Measurements from ENCODE around the gene MROH9.

MROH9 gene

DNA sequence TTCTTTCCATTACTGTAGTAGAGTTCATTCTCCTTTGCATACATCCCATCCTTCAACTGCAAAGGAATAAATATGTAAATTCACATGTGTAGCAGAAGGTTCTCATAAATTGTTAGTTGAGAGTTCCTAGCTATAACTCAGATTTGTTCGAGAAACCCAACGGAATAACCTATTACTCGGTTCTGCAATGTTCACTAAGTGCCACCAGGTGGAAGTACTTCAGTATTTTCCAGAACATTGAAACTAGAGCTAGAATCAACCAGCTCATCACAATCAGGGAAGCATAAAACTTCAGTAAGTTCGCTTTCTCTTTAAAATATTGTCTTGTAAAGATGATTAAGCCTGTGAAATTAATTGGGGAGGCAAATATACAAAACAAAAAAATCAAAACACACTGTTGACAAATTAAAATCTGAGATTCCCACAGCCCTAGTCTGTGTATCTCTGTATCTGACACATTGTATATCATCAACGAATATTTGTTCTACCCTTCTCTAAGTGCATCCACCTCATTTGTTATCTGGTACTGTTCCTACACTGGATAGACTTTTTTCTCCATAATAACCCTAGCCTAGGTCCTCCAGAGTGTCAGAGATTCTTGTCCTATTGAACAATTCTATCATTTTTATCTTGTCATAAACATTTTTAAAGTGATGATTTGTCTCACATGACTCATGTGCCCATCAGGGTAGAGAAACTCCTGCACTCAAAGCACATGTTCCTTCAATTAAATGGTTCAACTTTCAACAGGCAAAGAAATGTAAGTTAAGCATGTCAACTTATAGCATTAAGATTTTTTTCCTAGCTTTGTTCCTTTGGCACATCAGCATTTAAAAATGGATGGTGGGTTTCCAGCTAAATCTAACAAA, 31.9 kb downstream of the MROH9 start:
- DNase-seq (ENCODE audit: low read depth in 3 of 3), result no peak

DNA sequence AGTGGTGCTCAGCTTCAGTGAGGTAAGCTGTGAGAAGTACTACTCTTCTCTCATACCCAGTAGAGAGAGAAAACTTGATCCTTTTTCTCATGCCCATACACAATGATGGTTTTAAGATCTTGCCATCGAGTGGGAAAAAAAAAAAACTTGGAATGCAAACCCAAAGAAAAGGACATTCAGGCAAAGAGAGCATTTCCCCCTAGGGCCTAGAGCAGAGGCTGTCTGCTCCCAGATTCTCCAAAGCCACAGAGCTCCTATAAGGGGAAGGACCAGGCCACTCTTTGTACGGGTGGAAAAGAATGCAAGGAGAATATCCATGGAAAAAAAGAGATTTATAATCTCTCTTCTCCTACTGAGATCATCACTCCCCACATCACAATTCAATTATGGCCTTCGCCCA, 34.9 kb downstream of the MROH9 start:
- no peak for DNase-seq (ENCODE audit: low read depth in 3 of 3)

DNA sequence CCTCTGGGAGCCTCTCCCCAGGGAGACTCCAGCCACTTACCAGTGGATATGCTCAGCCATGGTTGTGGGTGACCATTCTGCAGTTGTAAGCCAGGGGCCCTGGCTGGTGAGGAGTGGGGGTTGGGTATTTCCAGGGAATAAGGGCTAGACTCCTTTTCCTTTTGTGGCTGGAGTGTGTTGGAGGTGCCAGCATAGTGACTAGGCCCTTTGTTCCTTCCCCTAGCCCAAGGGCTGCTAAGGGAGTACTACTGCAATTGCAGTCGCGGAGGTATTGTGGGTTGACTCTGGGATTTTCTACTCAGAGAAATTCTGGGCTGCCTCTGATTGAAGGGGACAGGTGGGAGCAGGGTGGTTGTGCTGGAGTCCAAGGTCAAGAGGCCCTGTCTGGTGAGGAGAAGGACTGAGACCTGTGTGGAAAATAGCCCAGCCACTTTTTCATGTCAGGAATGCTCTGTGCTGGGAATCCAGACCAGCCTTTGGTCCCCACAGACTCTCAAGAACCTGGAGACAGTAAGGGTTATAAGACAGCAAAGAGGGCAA, 43.1 kb downstream of the MROH9 start:
- no peak for DNase-seq (ENCODE audit: low read depth in 3 of 3)

DNA sequence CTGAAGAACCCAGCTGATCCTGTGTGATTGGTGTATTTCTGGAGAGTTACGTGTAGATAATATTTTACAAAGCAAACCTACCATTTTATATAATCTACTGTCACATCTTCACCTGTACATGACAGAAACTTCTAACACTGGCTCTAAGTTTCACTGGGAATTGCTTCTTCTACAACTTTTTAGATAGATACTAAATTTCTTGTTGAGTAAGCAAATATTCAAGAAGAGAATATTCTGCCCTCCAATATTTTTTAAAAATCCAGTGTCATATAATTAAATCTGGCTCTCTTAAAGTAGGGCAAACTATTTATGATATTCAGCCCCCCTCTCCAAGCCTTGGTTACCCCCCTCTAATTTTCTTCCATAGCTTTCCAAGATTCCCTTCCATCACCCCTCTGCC, 50.1 kb downstream of the MROH9 start:
- DNase-seq (ENCODE audit: low read depth in 3 of 3), result no peak

DNA sequence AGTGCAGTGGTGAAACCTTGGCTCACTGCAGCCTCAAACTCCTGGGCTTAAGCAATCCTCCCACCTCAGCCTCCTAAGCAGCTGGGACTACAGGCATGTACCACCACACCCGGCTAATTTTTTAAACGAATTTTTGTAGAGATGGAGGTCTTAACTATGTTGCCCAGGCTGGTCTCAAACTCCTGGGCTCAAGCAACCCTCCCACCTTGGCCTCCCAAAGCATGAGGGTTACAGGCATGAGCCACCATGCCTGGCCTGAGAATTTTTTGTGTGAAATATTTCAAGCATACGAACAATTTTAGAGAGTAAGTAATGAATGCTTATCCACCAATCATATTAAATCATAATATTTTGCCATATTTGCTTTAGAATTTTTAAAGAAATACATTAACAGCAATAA, 51.6 kb downstream of the MROH9 start:
- DNase-seq (ENCODE audit: low read depth in 3 of 3), result no peak

DNA sequence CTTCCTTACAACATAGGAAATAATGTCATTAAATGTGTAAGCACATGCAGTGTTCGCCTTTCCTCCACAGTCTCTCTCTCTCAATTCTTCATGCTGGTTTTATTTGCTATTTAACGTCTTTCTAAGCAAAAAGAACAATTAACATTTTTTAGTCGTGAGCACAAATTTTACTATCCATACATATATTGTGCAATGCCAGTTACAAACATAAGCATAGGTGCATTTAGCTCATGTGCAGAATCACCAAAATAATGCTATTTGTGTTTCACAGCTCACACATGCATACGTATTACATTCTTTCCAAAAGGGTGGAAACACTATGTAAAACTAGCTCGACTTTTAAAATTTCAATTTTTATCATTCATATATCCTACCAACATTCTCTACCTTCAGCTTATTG, 52.1 kb downstream of the MROH9 start:
- no peak for DNase-seq (ENCODE audit: low read depth in 3 of 3)

DNA sequence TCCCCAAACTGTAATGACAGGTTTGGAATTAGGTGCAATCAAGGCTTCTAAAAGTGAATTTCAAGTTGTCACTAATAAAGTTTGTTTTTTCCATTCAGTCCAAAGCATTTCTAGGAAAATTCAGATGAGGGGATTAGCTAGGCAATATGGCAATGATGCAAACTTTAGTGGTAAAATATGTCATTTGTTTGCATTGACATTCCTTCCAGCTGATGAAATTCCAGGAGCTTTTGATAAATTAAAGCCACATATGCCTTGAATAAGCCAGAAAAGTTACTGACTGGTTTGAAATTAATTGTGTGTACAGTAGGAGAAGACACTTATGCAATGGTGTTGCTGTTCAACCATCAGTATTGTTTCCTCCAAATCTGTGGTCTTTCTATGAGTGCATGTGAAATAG, 57.8 kb downstream of the MROH9 start:
- DNase-seq (ENCODE audit: low read depth in 3 of 3), result no peak

DNA sequence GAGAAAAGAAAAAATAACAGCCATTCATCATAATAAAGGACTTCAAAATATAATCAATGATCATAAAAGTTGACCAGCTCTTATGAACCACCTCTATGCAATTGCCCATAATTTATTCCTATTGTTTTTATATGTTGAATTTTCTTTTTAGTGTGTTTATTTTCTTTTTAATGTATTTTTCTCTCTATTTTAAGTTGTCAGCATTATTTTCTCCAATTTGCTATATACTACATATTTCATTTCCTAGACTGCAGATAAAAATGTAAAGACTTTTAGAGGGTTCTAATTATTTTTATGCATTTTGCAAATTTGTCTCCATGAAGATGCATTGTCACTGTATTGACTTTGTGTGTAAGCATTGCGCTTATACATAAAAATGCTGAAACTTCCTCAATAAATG, 58.4 kb downstream of the MROH9 start:
- no peak for DNase-seq (ENCODE audit: low read depth in 3 of 3)

DNA sequence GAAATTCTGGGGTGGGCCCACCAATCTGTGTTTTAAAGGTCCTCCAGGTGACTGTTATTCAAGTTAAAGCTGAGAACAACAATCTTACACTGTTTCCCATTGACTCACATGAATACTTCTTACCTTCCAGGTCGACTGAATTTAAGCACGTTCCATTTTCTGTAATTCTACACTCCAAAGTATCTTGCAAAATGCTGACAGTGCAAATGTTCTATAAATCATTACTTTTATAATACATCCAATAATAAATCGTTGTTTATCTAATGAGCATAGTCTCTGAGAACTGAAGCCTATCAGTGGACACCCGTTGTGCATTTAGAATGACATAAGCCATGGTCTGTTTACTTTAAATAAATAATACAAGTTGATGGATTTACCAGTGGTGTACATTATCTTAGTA, 79.5 kb downstream of the MROH9 start:
- no peak for DNase-seq (ENCODE audit: low read depth in 3 of 3)

DNA sequence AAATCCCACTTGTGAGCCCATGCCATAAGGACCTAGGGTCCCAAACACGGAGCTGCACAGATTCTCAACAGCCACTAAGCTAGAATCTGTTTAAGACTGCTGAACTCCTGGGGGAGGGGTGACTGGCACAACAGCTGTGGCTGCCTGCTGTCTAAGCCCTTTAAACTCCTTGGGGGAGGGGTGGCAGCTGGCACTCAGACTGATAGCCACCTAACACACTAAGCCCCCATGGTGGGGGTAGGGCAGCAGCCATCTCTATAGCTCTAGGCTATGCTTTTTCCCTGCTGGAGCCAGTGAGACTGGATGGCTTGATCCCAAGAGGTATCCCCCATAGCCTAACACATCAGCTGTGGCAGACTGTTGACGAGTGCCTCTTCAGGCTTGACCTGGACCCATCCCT, 82.1 kb downstream of the MROH9 start:
- no peak for DNase-seq (ENCODE audit: low read depth in 3 of 3)

DNA sequence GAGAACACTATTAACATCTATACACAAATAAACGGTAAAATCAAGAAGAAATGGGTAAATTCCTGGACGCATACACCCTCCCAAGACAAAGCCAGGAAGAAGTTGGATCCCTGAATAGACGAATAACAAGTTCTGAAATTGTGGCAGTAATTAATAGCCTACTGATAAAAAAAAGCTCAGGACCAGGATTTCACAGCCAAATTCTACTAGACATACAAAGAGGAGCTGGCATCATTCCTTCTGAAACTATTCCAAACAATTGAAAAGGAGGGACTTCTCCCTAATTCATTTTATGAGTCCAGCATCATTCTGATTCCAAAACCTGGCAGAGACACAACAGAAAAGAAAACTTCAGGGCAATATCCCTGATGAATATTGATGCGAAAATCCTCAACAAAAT, 84.6 kb downstream of the MROH9 start:
- DNase-seq (ENCODE audit: low read depth in 3 of 3), result no peak

DNA sequence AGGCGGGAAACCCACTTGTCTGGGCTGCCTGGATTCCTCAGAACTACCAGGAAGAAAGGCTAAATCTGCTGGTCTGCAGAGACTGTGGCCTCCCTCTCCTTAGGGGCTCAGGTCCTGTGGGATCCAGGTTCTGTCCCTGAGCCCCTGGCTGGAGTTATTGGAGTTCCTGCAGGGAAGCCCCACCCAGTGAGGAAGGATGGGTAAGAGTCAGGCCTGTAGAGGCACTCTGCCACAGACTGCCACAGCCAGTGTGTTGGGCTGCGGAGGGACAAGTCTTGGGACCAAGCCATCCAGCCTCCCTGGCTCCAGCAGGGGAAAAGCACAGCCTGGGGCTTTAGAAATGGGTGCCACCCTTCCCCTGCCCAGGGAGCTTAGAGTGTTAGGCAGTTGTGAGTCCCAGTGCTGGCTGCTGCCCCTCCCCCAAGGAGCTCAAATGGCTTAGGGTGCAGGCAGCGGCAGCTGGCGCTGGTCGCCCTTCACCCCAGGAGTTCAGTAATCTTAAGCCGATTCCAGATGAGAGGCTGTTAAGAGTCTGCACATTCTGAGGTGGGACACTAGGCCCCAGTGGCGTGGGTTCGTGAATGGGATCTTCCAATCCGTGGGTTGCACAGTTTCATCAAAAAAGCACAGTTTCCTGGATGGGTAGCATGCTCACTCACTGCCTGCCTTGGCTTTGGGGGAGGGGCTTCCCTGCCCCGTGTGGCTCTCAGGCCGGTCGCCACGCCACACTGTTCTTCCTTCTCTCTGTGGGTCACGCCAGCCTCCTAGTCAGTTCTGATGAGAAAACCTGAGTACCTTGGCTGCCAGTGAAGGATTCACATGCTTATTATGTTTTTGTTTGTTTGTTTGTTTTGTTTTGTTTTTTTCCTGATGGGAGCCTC, 97.7 kb downstream of the MROH9 start:
- no peak for DNase-seq (ENCODE audit: low read depth in 3 of 3)

DNA sequence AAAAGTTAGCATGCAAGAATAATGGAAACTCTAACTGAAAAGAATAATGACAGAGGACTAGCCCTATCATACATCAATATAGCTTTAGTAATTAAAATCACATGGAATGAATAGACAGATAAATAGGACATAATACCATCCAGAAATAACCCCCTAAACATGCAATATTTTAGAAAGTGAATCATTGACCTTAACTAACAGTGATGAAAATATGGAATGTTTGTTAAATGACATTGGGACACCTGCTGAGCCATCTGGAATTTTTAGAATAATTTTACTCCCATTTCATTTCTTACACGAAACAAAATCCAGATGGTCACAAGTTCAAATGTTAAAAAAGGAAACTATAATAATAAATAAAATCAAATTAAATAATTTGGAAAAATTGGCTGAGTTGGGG, 102.3 kb downstream of the MROH9 start:
- DNase-seq (ENCODE audit: low read depth in 3 of 3), result no peak

DNA sequence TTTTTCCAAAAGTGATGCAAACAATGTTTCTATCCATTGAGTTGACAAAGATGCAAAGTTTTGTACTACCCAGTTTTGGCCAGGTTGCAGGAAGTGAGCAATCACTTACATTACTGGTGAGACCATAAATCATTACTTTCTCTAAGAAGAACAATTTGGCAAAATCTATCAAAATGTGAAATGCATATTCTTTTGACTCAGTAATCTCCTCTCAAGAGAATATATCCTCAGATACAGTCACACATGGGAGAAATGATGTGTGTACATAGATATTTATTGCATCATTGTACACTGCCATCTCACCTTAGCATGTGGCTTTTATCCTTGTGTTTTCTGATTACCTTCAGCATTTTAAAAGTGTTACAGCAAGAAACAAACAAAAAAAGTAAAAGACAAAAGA, 103.0 kb downstream of the MROH9 start:
- DNase-seq (ENCODE audit: low read depth in 3 of 3), result no peak

DNA sequence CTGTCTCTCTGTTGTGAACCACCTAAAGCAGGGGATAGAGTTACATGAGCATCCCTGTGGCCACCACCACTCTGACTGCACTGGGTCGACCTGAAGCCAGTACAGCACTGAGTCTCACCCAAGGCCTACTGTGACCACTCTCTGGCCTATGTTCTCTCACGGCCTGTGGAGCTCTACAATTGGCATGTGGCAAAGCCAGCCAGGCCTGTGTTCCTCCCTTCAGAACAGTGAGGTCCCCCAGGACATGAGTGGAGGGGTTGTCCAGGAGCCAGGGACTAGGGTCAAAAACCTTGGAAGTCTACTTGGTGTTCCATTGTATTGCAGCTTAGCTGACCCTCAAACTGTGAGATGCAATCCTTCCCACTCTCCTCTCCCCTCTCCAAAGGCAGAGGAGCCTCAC, 112.7 kb downstream of the MROH9 start:
- DNase-seq (ENCODE audit: low read depth in 3 of 3), result no peak

DNA sequence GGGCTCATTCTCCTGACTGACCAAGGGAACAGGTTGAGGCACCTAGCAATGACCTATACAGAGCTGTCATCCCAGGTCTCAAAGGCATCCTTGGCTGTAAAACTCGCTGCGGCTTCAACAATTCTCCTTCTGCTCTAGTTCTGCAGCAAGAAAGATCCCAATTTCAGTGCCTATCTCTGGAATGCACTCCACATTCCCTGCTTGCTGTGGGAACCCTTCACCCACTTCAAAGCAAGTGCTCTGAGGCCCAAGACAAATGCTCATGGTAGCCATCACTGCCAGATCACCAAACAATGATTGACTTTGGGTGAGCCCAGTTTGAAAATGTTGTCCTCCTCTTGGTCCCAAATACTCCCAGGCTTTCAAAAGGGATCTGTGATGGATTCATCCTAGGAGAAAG, 117.6 kb downstream of the MROH9 start:
- DNase-seq (ENCODE audit: low read depth in 3 of 3), result no peak

DNA sequence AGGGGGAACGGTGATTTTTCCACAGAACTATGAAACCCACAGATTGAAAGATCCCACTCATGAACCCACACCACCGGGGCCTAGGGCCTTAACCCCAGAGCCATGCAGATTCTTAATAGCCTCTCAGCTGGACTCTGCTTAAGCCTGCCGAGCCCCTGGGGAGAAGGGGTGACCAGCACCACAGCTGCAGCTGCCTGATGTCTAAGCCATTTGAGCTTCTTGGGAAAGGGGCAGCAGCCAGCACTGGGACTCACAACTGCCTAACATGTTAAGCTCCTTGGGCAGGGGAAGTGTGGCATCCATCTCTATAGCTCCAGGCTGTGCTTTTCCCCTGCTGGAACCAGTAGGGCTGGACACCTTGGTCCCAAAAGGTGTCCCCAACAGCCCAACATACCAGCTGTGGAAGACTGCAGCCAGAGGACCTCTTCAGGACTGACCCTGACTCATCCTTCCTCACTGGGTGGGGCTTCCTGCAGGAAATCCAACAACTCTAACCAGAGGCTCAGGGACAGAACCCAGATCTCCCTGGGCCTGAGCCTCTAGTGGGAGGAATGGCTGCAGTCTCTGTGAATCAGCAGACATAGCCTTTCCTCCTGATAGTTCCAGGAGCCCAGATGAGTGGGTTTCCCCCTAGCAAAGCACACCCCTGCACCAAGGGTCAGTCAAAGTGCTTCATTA, 120.8 kb downstream of the MROH9 start:
- DNase-seq (ENCODE audit: low read depth in 3 of 3), result no peak

DNA sequence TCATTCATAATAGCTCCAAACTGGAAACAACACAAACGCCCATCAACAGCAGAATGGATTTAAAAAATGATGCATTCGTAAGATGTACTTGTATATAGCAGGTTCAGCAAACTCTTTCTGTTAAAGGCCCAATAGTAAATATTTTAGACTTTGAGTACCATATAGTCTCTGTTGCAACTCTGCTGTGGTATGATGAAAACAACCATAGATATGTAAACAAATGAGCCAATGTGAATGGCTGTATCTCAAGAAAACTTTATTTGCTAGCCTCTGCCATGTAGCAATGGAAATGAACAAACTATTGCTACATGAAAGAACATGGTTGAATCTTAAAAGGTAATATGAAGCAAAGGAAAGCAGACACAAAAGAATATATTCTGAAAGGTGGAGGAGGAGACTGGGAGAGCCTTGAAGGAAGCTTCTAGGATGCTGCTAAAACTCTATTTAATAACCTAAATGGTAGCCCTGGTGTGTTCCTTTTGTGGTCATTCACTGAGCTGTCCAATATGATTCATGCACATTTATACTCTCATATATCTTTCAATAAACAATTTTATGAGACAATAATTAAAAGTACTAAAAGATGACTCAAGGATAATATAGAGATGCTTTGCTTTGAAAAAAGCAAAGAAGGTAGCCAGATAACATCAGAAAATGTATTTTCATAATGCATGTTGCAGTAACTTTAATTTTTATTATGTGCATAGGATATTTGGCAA, 126.2 kb downstream of the MROH9 start:
- no peak for DNase-seq (ENCODE audit: low read depth in 3 of 3)

DNA sequence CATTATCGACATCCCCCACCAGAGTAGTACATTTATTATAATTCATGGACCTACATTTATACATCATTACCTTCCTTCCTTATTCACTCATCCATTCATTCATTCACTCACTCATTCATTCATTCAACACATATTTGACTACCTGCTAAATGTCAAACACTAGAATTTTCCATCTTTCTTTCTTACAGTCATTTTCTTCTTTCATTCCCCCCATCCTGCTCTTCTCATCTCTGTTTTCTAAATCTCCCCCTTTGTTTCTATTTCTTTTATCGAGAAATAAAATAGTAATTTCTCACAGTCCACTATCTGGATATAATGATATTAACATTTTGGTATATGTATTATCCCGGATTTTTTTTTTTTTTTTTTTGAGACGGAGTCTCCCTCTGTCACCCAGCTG, 127.6 kb downstream of the MROH9 start:
- DNase-seq (ENCODE audit: low read depth in 3 of 3), result no peak

DNA sequence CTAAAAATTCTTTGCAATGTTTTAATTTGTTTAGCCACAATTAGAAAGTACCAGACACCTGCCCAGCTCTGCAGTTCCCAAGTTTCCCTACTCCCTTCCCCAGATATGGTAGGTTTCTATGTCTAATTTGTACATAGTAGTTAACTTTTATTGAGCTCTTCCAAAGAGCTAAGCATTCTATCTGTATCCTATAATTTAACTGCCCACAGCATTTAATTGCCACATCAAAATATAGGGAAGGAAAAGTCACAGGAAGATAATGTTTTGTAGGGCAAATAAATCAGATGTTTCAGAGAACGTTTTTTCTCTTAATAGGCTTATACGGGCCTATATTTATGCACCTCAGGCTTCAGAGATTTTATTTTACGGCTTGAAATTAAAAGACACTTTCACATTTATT, 139.7 kb downstream of the MROH9 start:
- DNase-seq (ENCODE audit: low read depth in 3 of 3), result no peak

DNA sequence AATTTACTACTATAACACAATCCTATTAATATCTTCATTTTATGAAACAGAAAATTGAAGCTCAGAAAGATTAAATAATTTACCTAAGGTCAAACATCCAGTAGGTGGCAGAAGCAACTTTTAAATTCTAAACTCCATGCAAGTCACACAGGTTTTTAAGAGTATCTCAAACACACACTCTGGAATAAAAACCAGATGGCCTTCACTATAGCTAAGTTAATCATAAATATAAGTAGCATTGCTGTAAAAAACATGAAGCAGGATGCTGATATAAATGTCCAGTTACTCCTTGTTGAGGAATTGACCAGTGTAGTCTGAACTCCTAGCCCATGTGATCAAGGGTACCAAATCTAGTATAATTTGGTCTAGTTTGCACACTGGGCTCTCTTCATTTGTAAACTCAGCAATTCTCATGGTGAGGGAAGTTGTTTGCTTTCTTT, 146.0 kb downstream of the MROH9 start:
- DNase-seq (ENCODE audit: low read depth in 3 of 3), result no peak
